Fibroblast of villous mesenchyme (primary cell): ENCODE measurements around the gene LAS1L. TPM values are rescaled to one million over a fixed set of nuclear protein-coding genes. Genes with fewer than 3 reads are reported as not detected.
"Not testable (repeated sequence)": the region's sequence is repeated elsewhere in the genome, so short reads cannot be mapped to it uniquely, and the experiment has no call there.

Experiments used
- DNase-seq: peaks from one replicate; pipeline ENCODE4 v3.0.0-alpha.2; 2010; ENCODE audit warnings: low read depth
- H3K4me3 ChIP-seq: 2 replicates; pipeline ENCODE4 v1.5.1; 2011; ENCODE audit warnings: low read depth, mild to moderate bottlenecking, low read length
- CTCF ChIP-seq: IDR thresholded peaks from 2 replicates; pipeline ENCODE4 v1.5.1; 2012; ENCODE audit warnings: low read depth, mild to moderate bottlenecking, low read length; ENCODE audit not compliant: insufficient read depth
- total RNA-seq: library from RNA; depleted of rRNA; stranded (reverse); fragments of >200 nt; gene quantifications from 2 replicates; pipeline ENCODE4 v1.2.3, GENCODE V29; 2012

The LAS1L gene
- total RNA-seq, 1 donor: 15.5 TPM

DNA sequence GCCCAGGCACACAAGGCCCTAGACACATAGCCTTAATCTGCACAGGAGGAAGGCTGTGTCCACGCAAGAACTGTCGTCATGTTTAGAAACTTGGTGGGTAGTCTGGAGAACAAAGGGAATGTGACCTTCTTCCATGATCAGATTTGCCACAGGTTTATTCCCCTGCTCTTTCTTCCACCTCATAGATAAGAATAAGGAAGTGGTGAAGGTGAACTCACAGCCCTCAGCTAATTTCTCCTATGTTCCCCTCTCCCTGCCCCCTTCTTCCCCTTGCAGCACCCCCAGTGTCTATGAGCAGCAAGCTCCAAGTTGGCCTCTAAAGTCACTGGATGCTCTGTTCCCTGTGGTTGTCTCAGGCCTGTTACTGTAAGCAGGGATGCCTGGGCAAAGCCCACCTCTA is 39.8 kb upstream of the LAS1L start:
- no peak for TF ChIP-seq CTCF
- no peak for DNase-seq
- H3K4me3 ChIP-seq: no peak overlapping the region

- no peak overlapping the region for H3K4me3 ChIP-seq
- no peak for TF ChIP-seq CTCF
- no peak for DNase-seq
These were observed 38.4 kb upstream of the LAS1L start for GRCh38 chrX:65572971-65573370.

DNA sequence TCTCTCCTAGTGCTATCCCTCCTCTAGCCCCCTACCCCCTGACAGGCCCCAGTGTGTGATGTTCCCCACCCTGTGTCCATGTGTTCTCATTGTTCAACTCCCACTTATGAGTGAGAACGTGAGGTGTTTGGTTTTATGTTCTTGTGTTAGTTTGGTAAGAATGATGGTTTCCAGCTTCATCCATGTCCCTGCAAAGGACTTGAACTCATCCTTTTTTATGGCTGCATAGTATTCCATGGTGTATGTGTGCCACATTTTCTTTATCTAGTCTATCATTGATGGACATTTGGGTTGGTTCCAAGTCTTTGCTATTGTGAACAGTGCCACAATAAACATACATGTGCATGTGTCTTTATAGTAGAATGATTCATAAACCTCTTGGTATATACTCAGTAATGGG is 28.3 kb upstream of the LAS1L start:
- DNase-seq, H3K4me3 ChIP-seq: not testable (repeated sequence)

DNA sequence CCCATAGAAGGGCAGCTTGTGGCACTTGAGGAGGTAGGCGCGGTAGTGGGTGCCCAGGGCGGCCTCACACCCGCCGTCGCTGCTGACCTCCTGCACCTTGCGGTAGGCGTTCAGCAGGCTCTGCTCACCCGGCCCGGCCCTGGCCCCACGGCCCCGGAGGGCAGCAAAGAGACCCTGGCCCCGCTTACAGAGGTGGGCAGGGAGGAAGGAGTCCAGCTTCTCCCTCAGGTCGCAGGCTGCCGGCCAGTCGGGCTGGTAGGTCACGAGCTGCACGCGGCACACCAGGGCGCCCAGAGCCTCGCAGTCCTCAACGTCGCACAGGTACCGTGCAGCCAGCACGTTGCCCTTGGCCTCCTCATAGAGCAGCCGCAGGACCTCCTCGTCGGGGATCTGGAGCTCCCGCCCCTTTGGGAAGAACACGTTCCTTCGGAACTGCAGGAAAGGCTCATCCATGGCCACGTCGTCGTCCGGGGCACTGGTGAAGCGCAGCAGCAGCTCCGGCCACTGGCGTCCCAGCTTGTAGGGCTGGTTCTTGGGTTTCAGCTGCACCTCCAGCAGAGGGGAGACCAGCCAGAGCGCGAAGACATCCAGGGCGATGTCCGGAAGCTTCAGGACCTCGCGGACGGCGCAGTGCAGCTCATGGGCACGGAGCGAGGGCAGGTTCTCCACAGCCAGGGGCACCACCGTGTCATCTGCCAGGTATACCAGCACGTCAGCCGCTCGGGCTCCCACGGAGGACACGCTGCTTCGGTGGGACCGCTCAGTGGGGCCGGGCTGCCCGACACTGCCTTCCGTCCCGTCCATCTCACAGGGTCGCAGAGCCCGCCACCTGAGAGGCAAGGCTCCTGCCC is 17.1 kb upstream of the LAS1L start:
- no peak for TF ChIP-seq CTCF
- DNase-seq: no peak
- no peak overlapping the region for H3K4me3 ChIP-seq

- DNase-seq: no peak
- no peak overlapping the region for H3K4me3 ChIP-seq
- no peak for TF ChIP-seq CTCF
These were observed 16.5 kb upstream of the LAS1L start for GRCh38 chrX:65551086-65551485.

DNA sequence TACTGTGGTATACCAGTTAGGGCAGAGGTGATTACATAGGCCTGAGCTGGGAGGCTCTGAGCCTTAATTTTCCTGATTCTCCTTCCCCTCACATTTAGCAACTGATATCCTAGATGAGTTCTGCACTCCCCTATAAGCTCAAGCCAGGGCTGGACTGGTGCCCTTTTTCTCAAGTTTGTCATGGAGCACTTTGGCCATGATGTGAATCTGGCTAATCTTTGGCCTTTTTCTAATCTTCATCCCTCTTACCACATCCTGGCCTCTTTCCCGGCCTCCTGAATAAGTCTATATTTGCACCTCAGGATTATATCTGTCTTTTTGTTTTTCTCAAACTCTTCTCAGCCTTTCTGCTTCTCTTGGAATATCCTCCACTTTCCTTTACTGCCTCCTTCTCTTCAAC is 10.9 kb upstream of the LAS1L start:
- H3K4me3 ChIP-seq: no peak overlapping the region
- DNase-seq: no peak
- TF ChIP-seq CTCF: no peak

DNA sequence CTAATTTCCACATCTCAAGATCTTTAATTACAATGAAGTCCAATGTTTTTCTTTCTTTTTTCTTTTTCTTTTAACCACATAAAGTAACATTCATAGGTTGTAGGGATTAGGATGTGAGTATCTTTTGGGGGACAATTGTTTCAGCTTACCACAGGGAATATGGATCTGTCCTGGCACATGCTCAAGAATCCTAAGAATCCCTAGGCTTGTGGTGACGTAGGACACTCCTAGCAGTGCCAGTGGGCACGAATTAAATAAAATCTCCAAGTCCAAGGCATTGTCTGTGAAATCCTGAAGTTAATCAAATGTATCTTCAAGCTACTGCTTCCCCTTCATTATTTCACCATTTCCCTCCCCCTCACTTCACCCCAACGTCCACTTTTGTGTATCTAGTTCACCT is 2.6 kb upstream of the LAS1L start:
- no peak overlapping the region for H3K4me3 ChIP-seq
- no peak for DNase-seq
- TF ChIP-seq CTCF: no peak
